GM12878 (cell line): ENCODE measurements around the gene SLCO4A1. TPM values are rescaled to one million over a fixed set of nuclear protein-coding genes. Genes with fewer than 3 reads are reported as not detected.

Source experiments
- ATAC-seq: fragments of 200-7000 bp; cut with Tn5 transposase; 3 replicates; pipeline ENCODE4 v1.9.1; 2020; ENCODE audit warnings: mild to moderate bottlenecking, moderate library complexity
- BruUV-seq: library from RNA; stranded (reverse); fragments of 400-500 nt; replicated peaks from 2 replicates; lab custom pipeline; 2021; lab: Mats Ljungman, UMichigan
- CTCF ChIA-PET: fragments of 300-600 bp; sonication (Branson Sonifier 250); formaldehyde crosslinking; extraction: SDS; loops from one replicate; lab custom pipeline; 2021; ENCODE audit warnings: inconsistent platforms; lab: Yijun Ruan, JAX
- POLR2A ChIA-PET: fragments of 350-600 bp; formaldehyde crosslinking; extraction: SDS; loops from one replicate; lab custom pipeline; 2021; ENCODE audit warnings: inconsistent platforms; lab: Charles Lee
- RAD21 ChIA-PET: fragments of 300-600 bp; sonication (Branson Sonifier 250); formaldehyde crosslinking; loops from one replicate; lab custom pipeline; 2023; ENCODE audit warnings: antibody characterized with exemption; ENCODE audit not compliant: unreplicated experiment; lab: Charles Lee
- SMC1A ChIA-PET: fragments of 300-600 bp; sonication (Branson Sonifier 250); formaldehyde crosslinking; loops from one replicate; lab custom pipeline; 2023; ENCODE audit not compliant: unreplicated experiment, uncharacterized antibody; lab: Charles Lee
- DNase-seq: peaks from one replicate; pipeline ENCODE4 v3.0.0-alpha.2; 2011; ENCODE audit warnings: low read depth, low spot score
- FAIRE-seq: peaks from 3 replicates; lab custom pipeline; 2011; peaks lifted over from hg19 to GRCh38; lab: Jason Lieb, UNC
- H2AFZ ChIP-seq: 2 replicates; pipeline ENCODE4 v1.6.0; 2011; ENCODE audit warnings: low read depth, low read length, control low read depth; ENCODE audit not compliant: control insufficient read depth
- H3K27ac ChIP-seq: 2 replicates; pipeline ENCODE4 v1.5.1; 2011; ENCODE audit warnings: control low read depth; ENCODE audit not compliant: control insufficient read depth, insufficient read depth
- H3K27me3 ChIP-seq, 2 experiments: replicated peaks in 1 of 2; 2 replicates each; pipeline versions ENCODE4 v1.6.0 to v1.6.1; 2011; ENCODE audit warnings: low read length in 1 of 2; ENCODE audit not compliant: control insufficient read depth in 2 of 2, insufficient read depth in 2 of 2
- H3K36me3 ChIP-seq, 2 experiments: 2 replicates each; pipeline ENCODE4 v1.5.1; 2011; ENCODE audit warnings: low read length in 1 of 2; ENCODE audit not compliant: control insufficient read depth in 2 of 2, insufficient read depth in 2 of 2
- H3K4me1 ChIP-seq: 2 replicates; pipeline ENCODE4 v1.6.1; 2011; ENCODE audit warnings: mild to moderate bottlenecking, low read length, moderate library complexity, mixed read lengths; ENCODE audit not compliant: control insufficient read depth, insufficient read depth
- H3K4me2 ChIP-seq: 2 replicates; pipeline ENCODE4 v1.6.0; 2011; ENCODE audit warnings: control low read depth; ENCODE audit not compliant: control insufficient read depth, insufficient read depth
- H3K4me3 ChIP-seq: fragments of 200-600 bp; sonication (generic); 2 replicates; pipeline ENCODE4 v1.5.1; 2016
- H3K79me2 ChIP-seq: 2 replicates; pipeline ENCODE4 v1.6.0; 2011; ENCODE audit warnings: low read length; ENCODE audit not compliant: control insufficient read depth, insufficient read depth
- H3K9ac ChIP-seq: 2 replicates; pipeline ENCODE4 v1.8.0; 2011; ENCODE audit warnings: low read length, control low read depth, mixed read lengths; ENCODE audit not compliant: control insufficient read depth, insufficient read depth
- H3K9me3 ChIP-seq: replicated peaks from 3 replicates; pipeline ENCODE4 v1.5.1; 2011; ENCODE audit warnings: mild to moderate bottlenecking, low read length; ENCODE audit not compliant: control insufficient read depth, insufficient read depth
- H4K20me1 ChIP-seq: 2 replicates; pipeline ENCODE4 v1.6.0; 2011; ENCODE audit not compliant: control insufficient read depth, insufficient read depth
- BCLAF1 ChIP-seq: fragments of 450-650 bp; IDR thresholded peaks from 2 replicates; pipeline ENCODE4 v1.6.1; 2017; ENCODE audit warnings: antibody characterized with exemption, mild to moderate bottlenecking, moderate library complexity
- CBX5 ChIP-seq: sonication (generic); IDR thresholded peaks from 2 replicates; pipeline ENCODE4 v1.6.1; 2016; ENCODE audit warnings: low read depth, moderate library complexity, mild to moderate bottlenecking, inconsistent platforms
- EGR1 ChIP-seq, 2 experiments: IDR thresholded peaks; 1 replicate in 1 of 2; 2 replicates in 1 of 2; pipeline ENCODE4 v1.6.1; 2011 to 2012; ENCODE audit warnings: low read depth in 2 of 2, low read length in 2 of 2, borderline replicate concordance in 1 of 2, mild to moderate bottlenecking in 1 of 2, moderate library complexity in 1 of 2
- FOXM1 ChIP-seq: IDR thresholded peaks from 2 replicates; pipeline ENCODE4 v1.6.1; 2012; ENCODE audit warnings: low read depth, mild to moderate bottlenecking, inconsistent platforms, low read length, moderate library complexity
- HDGF ChIP-seq: fragments of 450-650 bp; IDR thresholded peaks from 2 replicates; pipeline ENCODE4 v1.6.1; 2016; ENCODE audit warnings: antibody characterized with exemption
- IKZF2 ChIP-seq, 2 experiments: fragments of 450-650 bp; IDR thresholded peaks; 2 replicates each; pipeline ENCODE4 v1.6.1; 2017; ENCODE audit warnings: mild to moderate bottlenecking in 2 of 2, moderate library complexity in 2 of 2
- IRF3 ChIP-seq: fragments of 450-650 bp; IDR thresholded peaks from 2 replicates; pipeline ENCODE4 v1.6.1; 2014; ENCODE audit warnings: mild to moderate bottlenecking
- MTA3 ChIP-seq: IDR thresholded peaks from 2 replicates; pipeline ENCODE4 v1.6.1; 2012; ENCODE audit warnings: low read length, inconsistent platforms, borderline replicate concordance
- RAD21 ChIP-seq: IDR thresholded peaks from 2 replicates; pipeline ENCODE4 v1.6.1; 2011; ENCODE audit warnings: mild to moderate bottlenecking, low read depth, low read length, moderate library complexity; ENCODE audit not compliant: insufficient read depth
- RBBP5 ChIP-seq: fragments of 200-600 bp; sonication (generic); conservative IDR thresholded peaks from 2 replicates; pipeline ENCODE4 v1.6.1; 2016
- SMAD5 ChIP-seq: IDR thresholded peaks from 2 replicates; pipeline ENCODE4 v1.6.1; 2016; ENCODE audit warnings: antibody characterized with exemption, low read depth
- SREBF2 ChIP-seq: IDR thresholded peaks from 2 replicates; pipeline ENCODE4 v1.6.1; 2012; ENCODE audit warnings: mild to moderate bottlenecking, low read length
- TCF3 ChIP-seq: IDR thresholded peaks from 2 replicates; pipeline ENCODE4 v1.6.1; 2012; ENCODE audit warnings: low read depth, mild to moderate bottlenecking, low read length, borderline replicate concordance; ENCODE audit not compliant: insufficient read depth
- ZNF622 ChIP-seq: fragments of 450-650 bp; IDR thresholded peaks from 2 replicates; pipeline ENCODE4 v1.6.1; 2017; ENCODE audit warnings: mild to moderate bottlenecking, inconsistent platforms
- ZZZ3 ChIP-seq: IDR thresholded peaks from 2 replicates; pipeline ENCODE4 v1.6.1; 2011; ENCODE audit warnings: low read depth; ENCODE audit not compliant: control insufficient read depth, insufficient read length
- WGBS: methylation state at CpG from one replicate; pipeline ENCODE4 v1.1.6; 2016; ENCODE audit warnings: low lambda C conversion rate; ENCODE audit not compliant: insufficient replicate concordance, insufficient coverage; ENCODE audit errors: missing lambda C conversion rate; 5-methylcytosine and 5-hydroxymethylcytosine counted together
- in situ Hi-C: fragments of 300-500 bp; cut with MboI; formaldehyde crosslinking; loops from 9 replicates; pipeline ENCODE4 v1.14.3; 2018; ENCODE audit warnings: mixed read lengths
- intact Hi-C: fragments of 100-400 bp; cut with micrococcal nuclease; formaldehyde crosslinking; loops from one replicate; pipeline ENCODE4 v1.14.2; 2022; ENCODE audit not compliant: unreplicated experiment
- polyA plus RNA-seq, 11 experiments: library from polyadenylated mRNA; depleted of rRNA in 4 of 11; unstranded in 6 of 11; stranded (reverse) in 5 of 11; fragments of >200 nt; fragmentation: Nextera tagmentation in 4 of 11; fragmentation: Illumina TruSeq in 1 of 11; extraction: Ambion mirVana in 4 of 11; extraction: Trizol in 1 of 11; gene quantifications; 1 replicate in 1 of 11; 2 replicates in 10 of 11; pipeline versions ENCODE4 v1.2.1 to v1.2.3, GENCODE V29; 2011 to 2016; ENCODE audit warnings: inconsistent platforms in 2 of 11, missing spikeins in 2 of 11, low read depth in 1 of 11
- total RNA-seq, 4 experiments: library from RNA; depleted of rRNA in 3 of 4; stranded (reverse); fragments of >200 nt in 3 of 4; fragmentation: Illumina TruSeq in 1 of 4; extraction: Trizol in 1 of 4; gene quantifications; 2 replicates each; pipeline versions ENCODE4 v1.2.1 to v1.2.3, GENCODE V29; 2013 to 2021
- TF ChIP-seq, protein P1 (sequence below): fragments of 450-650 bp; IDR thresholded peaks from 2 replicates; pipeline ENCODE4 v1.6.1; 2016; ENCODE audit warnings: mild to moderate bottlenecking, moderate library complexity, borderline replicate concordance

Gene SLCO4A1
- total and polyA plus RNA-seq, 10 of the 15 experiments (the other 5 are each of a cell fraction or from before 2014, with no cell fraction given), result 2.1 to 30.7 (median 12.0) TPM

DNA sequence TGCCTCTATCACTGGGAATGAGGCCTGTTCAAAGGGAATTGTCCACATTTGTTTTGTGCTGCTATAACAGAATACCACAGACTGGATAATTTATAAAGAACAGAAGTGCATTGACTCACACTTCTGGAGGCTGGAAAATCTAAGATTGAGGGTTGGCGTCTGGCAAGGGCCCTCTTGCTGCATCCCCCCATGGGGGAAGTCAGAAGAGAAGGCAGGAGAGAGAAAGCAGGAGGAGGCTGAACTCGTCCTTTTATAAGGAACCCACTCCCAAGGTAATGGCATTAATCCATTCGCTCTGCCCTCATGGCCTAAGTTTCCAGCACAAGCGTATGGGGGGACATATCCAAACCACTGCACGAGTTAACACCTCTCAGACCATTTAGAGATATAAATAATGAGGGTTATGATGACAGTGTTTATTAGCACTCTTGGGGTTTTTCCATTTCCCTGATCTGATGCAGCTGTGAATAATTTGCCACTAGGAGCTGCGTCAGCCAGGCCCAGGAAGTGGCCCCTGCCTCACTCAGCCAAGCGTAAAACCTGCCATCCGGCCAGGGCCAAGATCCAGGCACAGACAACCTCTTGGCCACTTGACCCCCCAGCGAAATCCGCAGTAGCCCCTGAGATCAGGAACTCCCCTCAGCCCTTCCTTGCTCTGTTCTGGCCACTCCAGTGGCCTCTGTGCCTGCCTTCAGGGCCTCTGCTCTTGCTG lies 14.2 kb upstream of the SLCO4A1 start:
- H3K9me3 ChIP-seq, result no peaks in the 10 kb centered on the region
- H4K20me1 ChIP-seq, result no peaks in the 10 kb centered on the region
- no peak overlapping the region for H2AFZ ChIP-seq
- H3K9ac ChIP-seq, result peak overlapping the region; percentile 21; the same call in 1 of the 2 replicates
- no peak overlapping the region for H3K27ac ChIP-seq
- ATAC-seq (peak; percentile 69), DNase-seq (no peak), FAIRE-seq (no peak)
- ChIA-PET CTCF (interaction anchor here (1.0 to 1.5 kb wide), 4 partner anchors 16 to 180 kb away, joined by 3 to 10 read pairs (median 4); no protein-coding TSS in a partner anchor), RAD21 (interaction anchor here (1.2 to 1.6 kb wide), 4 partner anchors 12 to 23 kb away, joined by 4 to 6 read pairs (median 4); partner anchors contain the start of gene SLCO4A1), POLR2A (interaction anchor here (0.6 to 1.0 kb wide), 2 partner anchors 14 to 23 kb away, joined by 3 read pairs; partner anchors contain the start of gene SLCO4A1), SMC1A (interaction anchor here (1.0 to 1.3 kb wide), 2 partner anchors 15 to 23 kb away, joined by 3 to 5 read pairs; no protein-coding TSS in a partner anchor)
- intact Hi-C loops (no loop called here), in situ Hi-C loops (no loop called here)
- no peaks in the 10 kb centered on the region for H3K79me2 ChIP-seq
- peaks cover 30% of the 10 kb centered on the region for H3K4me1 ChIP-seq
- no peak overlapping the region for H3K4me3 ChIP-seq
- H3K27me3 ChIP-seq, result no peaks in the 10 kb centered on the region; a peak in 1 of 4 replicates
- H3K4me2 ChIP-seq, result peak overlapping the region; percentile 74
- BruUV-seq, result no TSS peak
- 16% methylated on average over 10 of the region's 10 CpGs for WGBS
- H3K36me3 ChIP-seq, result no peaks in the 10 kb centered on the region
- TF ChIP-seq SREBF2 (no peak), HDGF (no peak), CBX5 (0 out of 2 replicates have a peak, but pooled peaks have one; percentile 20), EGR1 (IDR thresholded peaks at IDR 0.05; ENCODE audit: borderline replicate concordance in 1 of 2, low read depth in 2 of 2, low read length in 2 of 2) (no peak), IRF3 (no peak), IKZF2 (IDR thresholded peaks at IDR 0.05) (peak; percentile 76 to 78), SMAD5 (no peak), RAD21 (no peak), ZZZ3 (no peak), TCF3 (0 out of 2 replicates have a peak, but pooled peaks have one; percentile 61), ZNF622 (no peak), RBBP5 (no peak), BCLAF1 (no peak), MTA3 (no peak), FOXM1 (0 out of 2 replicates have a peak, but pooled peaks have one; percentile 32)
- TF ChIP-seq, protein P1, sequence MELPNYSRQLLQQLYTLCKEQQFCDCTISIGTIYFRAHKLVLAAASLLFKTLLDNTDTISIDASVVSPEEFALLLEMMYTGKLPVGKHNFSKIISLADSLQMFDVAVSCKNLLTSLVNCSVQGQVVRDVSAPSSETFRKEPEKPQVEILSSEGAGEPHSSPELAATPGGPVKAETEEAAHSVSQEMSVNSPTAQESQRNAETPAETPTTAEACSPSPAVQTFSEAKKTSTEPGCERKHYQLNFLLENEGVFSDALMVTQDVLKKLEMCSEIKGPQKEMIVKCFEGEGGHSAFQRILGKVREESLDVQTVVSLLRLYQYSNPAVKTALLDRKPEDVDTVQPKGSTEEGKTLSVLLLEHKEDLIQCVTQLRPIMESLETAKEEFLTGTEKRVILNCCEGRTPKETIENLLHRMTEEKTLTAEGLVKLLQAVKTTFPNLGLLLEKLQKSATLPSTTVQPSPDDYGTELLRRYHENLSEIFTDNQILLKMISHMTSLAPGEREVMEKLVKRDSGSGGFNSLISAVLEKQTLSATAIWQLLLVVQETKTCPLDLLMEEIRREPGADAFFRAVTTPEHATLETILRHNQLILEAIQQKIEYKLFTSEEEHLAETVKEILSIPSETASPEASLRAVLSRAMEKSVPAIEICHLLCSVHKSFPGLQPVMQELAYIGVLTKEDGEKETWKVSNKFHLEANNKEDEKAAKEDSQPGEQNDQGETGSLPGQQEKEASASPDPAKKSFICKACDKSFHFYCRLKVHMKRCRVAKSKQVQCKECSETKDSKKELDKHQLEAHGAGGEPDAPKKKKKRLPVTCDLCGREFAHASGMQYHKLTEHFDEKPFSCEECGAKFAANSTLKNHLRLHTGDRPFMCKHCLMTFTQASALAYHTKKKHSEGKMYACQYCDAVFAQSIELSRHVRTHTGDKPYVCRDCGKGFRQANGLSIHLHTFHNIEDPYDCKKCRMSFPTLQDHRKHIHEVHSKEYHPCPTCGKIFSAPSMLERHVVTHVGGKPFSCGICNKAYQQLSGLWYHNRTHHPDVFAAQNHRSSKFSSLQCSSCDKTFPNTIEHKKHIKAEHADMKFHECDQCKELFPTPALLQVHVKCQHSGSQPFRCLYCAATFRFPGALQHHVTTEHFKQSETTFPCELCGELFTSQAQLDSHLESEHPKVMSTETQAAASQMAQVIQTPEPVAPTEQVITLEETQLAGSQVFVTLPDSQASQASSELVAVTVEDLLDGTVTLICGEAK, result no peak
